K562 (cell line): ENCODE results near the gene BATF. TPM values are rescaled to one million over a fixed set of nuclear protein-coding genes. Genes with fewer than 3 reads are reported as not detected.

Experiments
- ATAC-seq: fragments of 200-7000 bp; cut with Tn5 transposase; 3 replicates; pipeline ENCODE4 v1.9.1; 2020; ENCODE audit warnings: moderate library complexity
- BruUV-seq: library from RNA; stranded (reverse); fragments of 400-500 nt; replicated peaks from 2 replicates; lab custom pipeline; 2021; lab: Mats Ljungman, UMichigan
- CTCF ChIA-PET: fragments of 300-600 bp; formaldehyde crosslinking; extraction: SDS; loops from one replicate; lab custom pipeline; 2021; ENCODE audit warnings: low intra/inter-chr PET ratio; lab: Yijun Ruan, JAX
- POLR2A ChIA-PET: fragments of 300-600, 350-650 bp; sonication (Branson Sonifier 250); formaldehyde crosslinking; extraction: SDS; loops from one replicate; lab custom pipeline; 2021; ENCODE audit warnings: antibody characterized with exemption, inconsistent platforms; lab: Yijun Ruan, JAX
- DNase-seq, 4 experiments: peaks; one replicate each; pipeline versions ENCODE4 v3.0.0 to v3.0.0-alpha.2; 2011 to 2018; ENCODE audit warnings: low spot score in 3 of 4, mixed read lengths in 3 of 4; ENCODE audit errors: extremely low read depth in 1 of 4
- FAIRE-seq: peaks from 2 replicates; lab custom pipeline; 2011; peaks lifted over from hg19 to GRCh38; lab: Jason Lieb, UNC
- H2AFZ ChIP-seq: 2 replicates; pipeline ENCODE4 v1.6.0; 2011; ENCODE audit warnings: low read depth, low read length, control low read depth, inconsistent platforms
- H3K27ac ChIP-seq: fragments of 200-600 bp; 3 replicates; pipeline ENCODE4 v1.8.0; 2011; ENCODE audit warnings: low read depth, mild to moderate bottlenecking, control low read depth, inconsistent platforms, low read length, moderate library complexity, mixed read lengths; ENCODE audit errors: extremely low read depth
- H3K27me3 ChIP-seq, 2 experiments: fragments of 300-600 bp in 1 of 2; 2 replicates in 1 of 2; 3 replicates in 1 of 2; pipeline versions ENCODE4 v1.6.0 to v1.8.0; 2011; ENCODE audit warnings: inconsistent platforms in 2 of 2, low read length in 2 of 2, mild to moderate bottlenecking in 1 of 2, mixed read lengths in 1 of 2, moderate library complexity in 1 of 2; ENCODE audit not compliant: control insufficient read depth in 2 of 2, insufficient read depth in 2 of 2
- H3K36me3 ChIP-seq: fragments of 300-600 bp; 3 replicates; pipeline ENCODE4 v1.8.0; 2011; ENCODE audit warnings: mild to moderate bottlenecking, low read length, inconsistent platforms; ENCODE audit not compliant: control insufficient read depth, insufficient read depth
- H3K4me1 ChIP-seq, 2 experiments: fragments of 200-600 bp in 1 of 2; replicated peaks in 1 of 2; 2 replicates in 1 of 2; 3 replicates in 1 of 2; pipeline versions ENCODE4 v1.5.1 to v1.8.0; 2011; ENCODE audit warnings: inconsistent platforms in 2 of 2, low read length in 2 of 2, mild to moderate bottlenecking in 1 of 2, mixed read lengths in 1 of 2, moderate library complexity in 1 of 2; ENCODE audit not compliant: control insufficient read depth in 2 of 2, insufficient read depth in 2 of 2
- H3K4me2 ChIP-seq: 2 replicates; pipeline ENCODE4 v1.6.1; 2011; ENCODE audit warnings: low read length, control low read depth, inconsistent platforms, mixed read lengths; ENCODE audit not compliant: insufficient read depth
- H3K4me3 ChIP-seq: fragments of 200-600 bp; sonication (generic), shearing (Covaris generic); 2 replicates; pipeline ENCODE4 v1.5.1; 2016; ENCODE audit warnings: control low read depth, inconsistent platforms
- H3K79me2 ChIP-seq: fragments of 200-600 bp; 3 replicates; pipeline ENCODE4 v1.8.0; 2011; ENCODE audit warnings: low read length, inconsistent platforms; ENCODE audit not compliant: control insufficient read depth, insufficient read depth
- H3K9ac ChIP-seq, 2 experiments: 2 replicates each; pipeline versions ENCODE4 v1.6.0 to v1.6.1; 2011; ENCODE audit warnings: low read depth in 2 of 2, low read length in 2 of 2, control low read depth in 1 of 2, inconsistent platforms in 1 of 2, mild to moderate bottlenecking in 1 of 2, mixed read lengths in 1 of 2; ENCODE audit not compliant: insufficient read depth in 1 of 2
- H3K9me1 ChIP-seq: one replicate; pipeline ENCODE4 v1.6.0; 2011; ENCODE audit warnings: inconsistent platforms, mild to moderate bottlenecking, low read length, moderate library complexity; ENCODE audit not compliant: control insufficient read depth, insufficient read depth
- H3K9me3 ChIP-seq: replicated peaks from 2 replicates; pipeline ENCODE4 v1.5.1; 2011; ENCODE audit warnings: low read depth, low read length, inconsistent platforms; ENCODE audit not compliant: control insufficient read depth, insufficient read depth
- H4K20me1 ChIP-seq: replicated peaks from 2 replicates; pipeline ENCODE4 v1.6.1; 2011; ENCODE audit warnings: low read length, inconsistent platforms, mixed read lengths; ENCODE audit not compliant: control insufficient read depth, insufficient read depth
- AFF4 ChIP-seq: sonication (generic); formaldehyde crosslinking; IDR thresholded peaks from 2 replicates; pipeline ENCODE4 v1.8.0; 2023; ENCODE audit warnings: mild to moderate bottlenecking, missing genetic modification reagents
- ETV1 ChIP-seq: fragments of 450-650 bp; conservative IDR thresholded peaks from 2 replicates; pipeline ENCODE4 v1.6.1; 2016; ENCODE audit warnings: missing genetic modification characterization, control low read depth, low read depth, missing compliant biosample characterization
- GABPB2 ChIP-seq: fragments of 250-450 bp; sonication (Bioruptor Pico); conservative IDR thresholded peaks from 2 replicates; pipeline ENCODE4 v1.5.1; 2021; ENCODE audit warnings: mild to moderate bottlenecking
- ILK ChIP-seq: fragments of 450-650 bp; IDR thresholded peaks from 2 replicates; pipeline ENCODE4 v1.6.1; 2016; ENCODE audit warnings: missing genetic modification characterization, low read depth, mild to moderate bottlenecking, missing compliant biosample characterization, moderate library complexity, borderline replicate concordance
- MAFK ChIP-seq: IDR thresholded peaks from 2 replicates; pipeline ENCODE4 v1.6.1; 2011; ENCODE audit warnings: low read length, improper control_type of control experiment
- NFIC ChIP-seq: fragments of 450-650 bp; IDR thresholded peaks from 2 replicates; pipeline ENCODE4 v1.6.1; 2017; ENCODE audit warnings: mild to moderate bottlenecking, inconsistent platforms
- NFRKB ChIP-seq: fragments of 450-650 bp; IDR thresholded peaks from 2 replicates; pipeline ENCODE4 v1.6.1; 2016; ENCODE audit warnings: low read depth
- NKRF ChIP-seq: fragments of 450-650 bp; IDR thresholded peaks from 2 replicates; pipeline ENCODE4 v1.6.1; 2016; ENCODE audit warnings: borderline replicate concordance
- NR3C1 ChIP-seq: sonication (generic); formaldehyde crosslinking; IDR thresholded peaks from 2 replicates; pipeline ENCODE4 v1.8.1; 2022; ENCODE audit warnings: missing genetic modification reagents
- PHF8 ChIP-seq: fragments of 200-600 bp; sonication (generic); IDR thresholded peaks from 2 replicates; pipeline ENCODE4 v1.6.1; 2012; ENCODE audit warnings: mixed run types, mild to moderate bottlenecking, inconsistent platforms, low read length, moderate library complexity, borderline replicate concordance
- RBM39 ChIP-seq: fragments of 200-400 bp; formaldehyde crosslinking; optimal IDR thresholded peaks from 2 replicates; pipeline ENCODE3; 2018; ENCODE audit warnings: low read depth, low read length
- RFX1 ChIP-seq: fragments of 450-650 bp; IDR thresholded peaks from 2 replicates; pipeline ENCODE4 v1.6.1; 2016; ENCODE audit warnings: mild to moderate bottlenecking, moderate library complexity
- ZNF324 ChIP-seq: fragments of 250-450 bp; sonication (Bioruptor Pico); IDR thresholded peaks from 2 replicates; pipeline ENCODE4 v1.4.0; 2020; ENCODE audit warnings: mild to moderate bottlenecking
- WGBS: fragments of 100-300 bp; shearing (Covaris generic); methylation state at CpG from one replicate; pipeline ENCODE4 v1.1.6; 2016; ENCODE audit warnings: low coverage, mixed read lengths; ENCODE audit not compliant: insufficient coverage; ENCODE audit errors: missing lambda C conversion rate; 5-methylcytosine and 5-hydroxymethylcytosine counted together
- in situ Hi-C: fragments of 300-500 bp; cut with MboI; formaldehyde crosslinking; loops from 4 replicates; pipeline ENCODE4 v1.15.0; 2018; ENCODE audit warnings: inconsistent platforms, mixed read lengths
- intact Hi-C: fragments of 100-400 bp; cut with micrococcal nuclease; formaldehyde crosslinking; loops from 2 replicates; pipeline ENCODE4 v1.14.2; 2022
- polyA plus RNA-seq, 8 experiments: library from polyadenylated mRNA; depleted of rRNA in 4 of 8; stranded (reverse) in 5 of 8; unstranded in 3 of 8; fragments of >200 nt; fragmentation: Nextera tagmentation in 2 of 8; fragmentation: Illumina TruSeq in 1 of 8; extraction: Ambion mirVana in 2 of 8; extraction: Trizol in 1 of 8; gene quantifications; 2 replicates each; pipeline versions ENCODE4 v1.2.1 to v1.2.3, GENCODE V29; 2011 to 2014; ENCODE audit warnings: inconsistent platforms in 1 of 8, missing spikeins in 1 of 8
- total RNA-seq, 7 experiments: library from RNA; depleted of rRNA in 6 of 7; stranded (reverse); fragments of >200 nt in 6 of 7; fragmentation: Illumina TruSeq in 2 of 7; extraction: Trizol in 2 of 7; gene quantifications; 2 replicates each; pipeline versions ENCODE4 v1.2.1 to v1.2.3, GENCODE V29; 2011 to 2021; ENCODE audit warnings: low replicate concordance in 1 of 7
- TF ChIP-seq, protein P1 (sequence below): sonication (generic); formaldehyde crosslinking; IDR thresholded peaks from 2 replicates; pipeline ENCODE4 v1.8.1; 2023; ENCODE audit warnings: mild to moderate bottlenecking, missing genetic modification reagents
- TF ChIP-seq, protein P2 (sequence below), 2 experiments: fragments of 450-650 bp; conservative IDR thresholded peaks; 2 replicates each; pipeline ENCODE4 v1.6.1; 2017; ENCODE audit warnings: mild to moderate bottlenecking in 2 of 2, moderate library complexity in 2 of 2

Gene BATF
- total and polyA plus RNA-seq, 9 of the 15 experiments (the other 6 are each of a cell fraction or from before 2014, with no cell fraction given): 0.13 to 2.1 (median 0.55) TPM; not detected in 2

DNA sequence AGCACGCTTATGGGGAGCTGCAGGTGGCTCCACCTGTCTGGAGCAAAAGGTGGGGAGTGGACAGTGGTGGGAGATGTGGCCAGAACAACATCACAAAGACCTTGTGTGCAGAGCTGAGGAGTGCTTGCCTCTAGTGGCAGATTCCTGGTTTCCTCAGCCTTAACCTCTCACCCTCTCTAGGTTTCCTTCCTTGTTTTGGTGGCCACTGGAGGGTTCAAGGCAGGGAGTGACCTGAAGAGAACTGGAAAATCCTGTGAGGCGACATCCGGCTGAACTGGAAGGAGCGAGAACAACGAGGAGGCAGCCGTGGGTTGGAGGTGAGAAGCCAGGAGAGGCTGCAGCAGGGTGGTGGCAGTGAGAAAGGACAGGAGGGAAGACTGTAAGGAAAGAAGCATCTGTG lies 49.8 kb downstream of the BATF start:
- no peaks in the 10 kb centered on the region for H4K20me1 ChIP-seq
- no peak for FAIRE-seq
- WGBS: 0% methylated on average over 4 of the region's 6 CpGs
- H3K27me3 ChIP-seq: peaks cover 15 to 44% of the 10 kb centered on the region in 2 experiments; a peak in 4 of 5 replicates
- H3K79me2 ChIP-seq: no peaks in the 10 kb centered on the region
- no peak overlapping the region for H3K4me2 ChIP-seq
- BruUV-seq: no TSS peak
- ChIA-PET CTCF (no interaction called here), POLR2A (interaction anchor here (0.6 kb wide), 1 partner anchor 253 kb away, joined by 3 read pairs; no protein-coding TSS in a partner anchor)
- no peak overlapping the region for H3K27ac ChIP-seq
- no peak for ATAC-seq
- H3K4me3 ChIP-seq: no peak overlapping the region
- in situ Hi-C loops: loop anchor here (10.0 kb wide), 1 partner anchor 413 kb away; the partner anchor contains the start of genes IFT43 and TGFB3
- no peaks in the 10 kb centered on the region for H3K36me3 ChIP-seq
- H3K9me3 ChIP-seq: no peaks in the 10 kb centered on the region
- no peak for DNase-seq
- intact Hi-C loops: no loop called here
- H3K9ac ChIP-seq: no peak overlapping the region
- H3K9me1 ChIP-seq: no peaks in the 10 kb centered on the region
- H2AFZ ChIP-seq: no peak overlapping the region
- no peaks in the 10 kb centered on the region for H3K4me1 ChIP-seq
- TF ChIP-seq, protein P1, sequence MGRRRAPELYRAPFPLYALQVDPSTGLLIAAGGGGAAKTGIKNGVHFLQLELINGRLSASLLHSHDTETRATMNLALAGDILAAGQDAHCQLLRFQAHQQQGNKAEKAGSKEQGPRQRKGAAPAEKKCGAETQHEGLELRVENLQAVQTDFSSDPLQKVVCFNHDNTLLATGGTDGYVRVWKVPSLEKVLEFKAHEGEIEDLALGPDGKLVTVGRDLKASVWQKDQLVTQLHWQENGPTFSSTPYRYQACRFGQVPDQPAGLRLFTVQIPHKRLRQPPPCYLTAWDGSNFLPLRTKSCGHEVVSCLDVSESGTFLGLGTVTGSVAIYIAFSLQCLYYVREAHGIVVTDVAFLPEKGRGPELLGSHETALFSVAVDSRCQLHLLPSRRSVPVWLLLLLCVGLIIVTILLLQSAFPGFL: no peak
- TF ChIP-seq ILK (tag): no peak
- no peak for TF ChIP-seq GABPB2
- no peak for TF ChIP-seq NFIC
- TF ChIP-seq AFF4 (CRISPR knock-in tag): no peak
- no peak for TF ChIP-seq PHF8
- TF ChIP-seq MAFK: no peak
- TF ChIP-seq NKRF: no peak
- TF ChIP-seq, protein P2, sequence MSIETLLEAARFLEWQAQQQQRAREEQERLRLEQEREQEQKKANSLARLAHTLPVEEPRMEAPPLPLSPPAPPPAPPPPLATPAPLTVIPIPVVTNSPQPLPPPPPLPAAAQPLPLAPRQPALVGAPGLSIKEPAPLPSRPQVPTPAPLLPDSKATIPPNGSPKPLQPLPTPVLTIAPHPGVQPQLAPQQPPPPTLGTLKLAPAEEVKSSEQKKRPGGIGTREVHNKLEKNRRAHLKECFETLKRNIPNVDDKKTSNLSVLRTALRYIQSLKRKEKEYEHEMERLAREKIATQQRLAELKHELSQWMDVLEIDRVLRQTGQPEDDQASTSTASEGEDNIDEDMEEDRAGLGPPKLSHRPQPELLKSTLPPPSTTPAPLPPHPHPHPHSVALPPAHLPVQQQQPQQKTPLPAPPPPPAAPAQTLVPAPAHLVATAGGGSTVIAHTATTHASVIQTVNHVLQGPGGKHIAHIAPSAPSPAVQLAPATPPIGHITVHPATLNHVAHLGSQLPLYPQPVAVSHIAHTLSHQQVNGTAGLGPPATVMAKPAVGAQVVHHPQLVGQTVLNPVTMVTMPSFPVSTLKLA (conservative IDR thresholded peaks at IDR 0.05): no peak
- no peak for TF ChIP-seq NFRKB
- no peak for TF ChIP-seq ZNF324 (CRISPR knock-in tag)
- no peak for TF ChIP-seq RFX1
- no peak for TF ChIP-seq RBM39
- TF ChIP-seq ETV1 (tag): no peak
- TF ChIP-seq NR3C1 (CRISPR knock-in tag): no peak
